H1 (cell line): ENCODE measurements around the gene DYNC2I2. TPM values are rescaled to one million over a fixed set of nuclear protein-coding genes. Genes with fewer than 3 reads are reported as not detected.
"Not testable (repeated sequence)": the region's sequence is repeated elsewhere in the genome, so short reads cannot be mapped to it uniquely, and the experiment has no call there.

ENCODE experiments used
- CTCF ChIA-PET: fragments of 300-600 bp; sonication (Branson Sonifier 250); formaldehyde crosslinking; loops from one replicate; lab custom pipeline; 2021; ENCODE audit not compliant: partially characterized antibody; lab: Charles Lee
- POLR2A ChIA-PET: fragments of 300-600 bp; sonication (Branson Sonifier 250); formaldehyde crosslinking; loops from one replicate; lab custom pipeline; 2021; ENCODE audit warnings: inconsistent platforms; ENCODE audit not compliant: partially characterized antibody; lab: Charles Lee
- DNase-seq, 2 experiments: peaks; one replicate each; pipeline versions ENCODE4 v3.0.0 to v3.0.0-alpha.2; 2010 to 2022; ENCODE audit warnings: low spot score in 2 of 2, low read depth in 1 of 2, mixed read lengths in 1 of 2
- FAIRE-seq: peaks from 2 replicates; lab custom pipeline; 2011; peaks lifted over from hg19 to GRCh38; lab: Jason Lieb, UNC
- H2AFZ ChIP-seq: 2 replicates; pipeline ENCODE4 v1.8.1; 2012; ENCODE audit warnings: low read length, inconsistent platforms
- H2AK5ac ChIP-seq: 2 replicates; pipeline ENCODE4 v1.6.1; 2013; ENCODE audit warnings: low read depth, low read length
- H2BK120ac ChIP-seq: replicated peaks from 2 replicates; pipeline ENCODE3; 2013; ENCODE audit warnings: low read depth, low read length, inconsistent platforms
- H2BK12ac ChIP-seq: 2 replicates; pipeline ENCODE4 v1.6.1; 2013; ENCODE audit warnings: low read depth, low read length
- H2BK15ac ChIP-seq: 2 replicates; pipeline ENCODE4 v1.6.1; 2013; ENCODE audit warnings: low read length
- H2BK20ac ChIP-seq: 2 replicates; pipeline ENCODE4 v1.6.1; 2013; ENCODE audit warnings: low read length
- H2BK5ac ChIP-seq: 2 replicates; pipeline ENCODE4 v1.6.1; 2013; ENCODE audit warnings: low read depth, low read length
- H3K14ac ChIP-seq: 2 replicates; pipeline ENCODE4 v1.6.1; 2013; ENCODE audit warnings: inconsistent platforms; ENCODE audit not compliant: insufficient read length
- H3K18ac ChIP-seq: 2 replicates; pipeline ENCODE4 v1.6.1; 2013; ENCODE audit warnings: low read length; ENCODE audit errors: extremely low read depth
- H3K23ac ChIP-seq: 2 replicates; pipeline ENCODE4 v1.6.1; 2013; ENCODE audit warnings: inconsistent platforms; ENCODE audit not compliant: insufficient read length
- H3K23me2 ChIP-seq: 2 replicates; pipeline ENCODE4 v1.6.1; 2013; ENCODE audit warnings: low read depth, low read length
- H3K27ac ChIP-seq: 2 replicates; pipeline ENCODE4 v1.6.1; 2011; ENCODE audit warnings: low read depth, low read length, inconsistent platforms
- H3K27me3 ChIP-seq, 4 experiments: replicated peaks in 1 of 4; 1 replicate in 1 of 4; 2 replicates in 3 of 4; pipeline versions ENCODE4 v1.6.1 to v1.8.1; 2011 to 2013; ENCODE audit warnings: low read length in 3 of 4, mild to moderate bottlenecking in 3 of 4, inconsistent platforms in 2 of 4, mixed read lengths in 2 of 4, moderate library complexity in 1 of 4; ENCODE audit not compliant: control insufficient read depth in 3 of 4, insufficient read depth in 3 of 4; ENCODE audit errors: extremely low read depth in 1 of 4
- H3K36me3 ChIP-seq, 4 experiments: 2 replicates each; pipeline versions ENCODE4 v1.6.1 to v1.8.1; 2011 to 2013; ENCODE audit warnings: mild to moderate bottlenecking in 4 of 4, low read length in 3 of 4, moderate library complexity in 2 of 4, control low read depth in 1 of 4, inconsistent platforms in 1 of 4; ENCODE audit not compliant: insufficient read depth in 4 of 4, control insufficient read depth in 2 of 4
- H3K4ac ChIP-seq: replicated peaks from 2 replicates; pipeline ENCODE3; 2013; ENCODE audit warnings: low read length, low read depth, mixed read lengths, inconsistent platforms; ENCODE audit not compliant: insufficient read length
- H3K4me1 ChIP-seq, 4 experiments: replicated peaks in 1 of 4; 1 replicate in 1 of 4; 2 replicates in 3 of 4; pipeline versions ENCODE4 v1.6.1 to v1.8.1; 2011 to 2013; ENCODE audit warnings: low read length in 3 of 4, inconsistent platforms in 2 of 4, mixed read lengths in 1 of 4; ENCODE audit not compliant: insufficient read depth in 4 of 4, control insufficient read depth in 3 of 4
- H3K4me2 ChIP-seq, 2 experiments: 2 replicates each; pipeline versions ENCODE4 v1.6.1 to v1.8.1; 2011 to 2013; ENCODE audit warnings: low read depth in 2 of 2, low read length in 2 of 2, control low read depth in 1 of 2, inconsistent platforms in 1 of 2, mild to moderate bottlenecking in 1 of 2; ENCODE audit not compliant: insufficient read depth in 1 of 2
- H3K4me3 ChIP-seq, 4 experiments: fragments of 200-600, 300-600 bp in 1 of 4; sonication (generic), shearing (Covaris generic), sonication (Bioruptor Twin) in 1 of 4; 2 replicates each; pipeline versions ENCODE4 v1.5.1 to v1.8.1; 2011 to 2016; ENCODE audit warnings: low read length in 4 of 4, low read depth in 3 of 4, control low read depth in 2 of 4, inconsistent platforms in 2 of 4, mild to moderate bottlenecking in 2 of 4, mixed read lengths in 1 of 4, moderate library complexity in 1 of 4; ENCODE audit not compliant: insufficient read depth in 2 of 4; ENCODE audit errors: extremely low read depth in 1 of 4
- H3K56ac ChIP-seq: replicated peaks from 2 replicates; pipeline ENCODE3; 2013; ENCODE audit warnings: low read depth, mild to moderate bottlenecking, mixed read lengths, low read length, inconsistent platforms; ENCODE audit not compliant: insufficient read length
- H3K79me1 ChIP-seq: 2 replicates; pipeline ENCODE4 v1.6.1; 2013; ENCODE audit warnings: low read depth, low read length, control low read depth
- H3K79me2 ChIP-seq, 2 experiments: 2 replicates each; pipeline versions ENCODE4 v1.6.1 to v1.8.1; 2012 to 2013; ENCODE audit warnings: low read length in 2 of 2, mild to moderate bottlenecking in 2 of 2, inconsistent platforms in 1 of 2; ENCODE audit not compliant: insufficient read depth in 2 of 2, control insufficient read depth in 1 of 2
- H3K9ac ChIP-seq, 4 experiments: replicated peaks in 1 of 4; 1 replicate in 1 of 4; 2 replicates in 3 of 4; pipeline versions ENCODE4 v1.6.1 to v1.8.1; 2011 to 2013; ENCODE audit warnings: low read depth in 3 of 4, low read length in 3 of 4, control low read depth in 2 of 4, mild to moderate bottlenecking in 2 of 4, moderate library complexity in 2 of 4, inconsistent platforms in 1 of 4; ENCODE audit errors: extremely low read depth in 1 of 4
- H3K9me3 ChIP-seq, 2 experiments: 2 replicates each; pipeline versions ENCODE4 v1.6.1 to v1.8.1; 2012 to 2013; ENCODE audit warnings: mild to moderate bottlenecking in 2 of 2, moderate library complexity in 2 of 2, control low read depth in 1 of 2, inconsistent platforms in 1 of 2, low read depth in 1 of 2, low read length in 1 of 2, mixed read lengths in 1 of 2; ENCODE audit not compliant: insufficient read depth in 2 of 2
- H4K20me1 ChIP-seq, 2 experiments: replicated peaks in 1 of 2; 2 replicates each; pipeline versions ENCODE3 to v1.8.1; 2011 to 2013; ENCODE audit warnings: inconsistent platforms in 2 of 2, low read length in 2 of 2, mild to moderate bottlenecking in 1 of 2; ENCODE audit not compliant: insufficient read depth in 2 of 2, control insufficient read depth in 1 of 2
- H4K5ac ChIP-seq: 2 replicates; pipeline ENCODE4 v1.6.1; 2013; ENCODE audit warnings: low read length, low read depth, mixed read lengths, inconsistent platforms; ENCODE audit not compliant: insufficient read length
- H4K8ac ChIP-seq: 2 replicates; pipeline ENCODE4 v1.8.0; 2013; ENCODE audit warnings: mild to moderate bottlenecking, moderate library complexity, low read length, inconsistent platforms; ENCODE audit not compliant: insufficient read depth; ENCODE audit errors: extremely low read depth
- H4K91ac ChIP-seq: replicated peaks from 2 replicates; pipeline ENCODE3; 2013; ENCODE audit warnings: low read length, mixed read lengths, inconsistent platforms; ENCODE audit not compliant: insufficient read length
- WGBS, 2 experiments: shearing (Covaris generic) in 1 of 2; methylation state at CpG; one replicate each; pipeline versions ENCODE4 v1.1.6 to v1.1.7; 2013 to 2015; ENCODE audit warnings: low lambda C conversion rate in 2 of 2, mixed read lengths in 2 of 2, inconsistent platforms in 1 of 2, low coverage in 1 of 2, missing lambda C conversion rate in 1 of 2; ENCODE audit not compliant: insufficient replicate concordance in 2 of 2, insufficient coverage in 1 of 2, insufficient read length in 1 of 2; ENCODE audit errors: extremely low coverage in 1 of 2, missing lambda C conversion rate in 1 of 2; 5-methylcytosine and 5-hydroxymethylcytosine counted together
- polyA plus RNA-seq, 7 experiments: library from polyadenylated mRNA; depleted of rRNA in 3 of 7; stranded (reverse) in 5 of 7; unstranded in 2 of 7; fragments of >200 nt in 5 of 7; fragments of 200-250 nt in 2 of 7; gene quantifications; 1 replicate in 5 of 7; 2 replicates in 1 of 7; 4 replicates in 1 of 7; pipeline versions ENCODE4 v1.2.1 to v1.2.3, GENCODE V29; 2011 to 2013; ENCODE audit warnings: missing spikeins in 2 of 7, mixed read lengths in 2 of 7
- total RNA-seq: library from RNA; stranded (reverse); fragmentation: NEBNext Ultra II Directional; extraction: Animal tissue kit (Norgen Biotek cat#: 25700); gene quantifications from 2 replicates; pipeline ENCODE4 v1.2.1, GENCODE V29; 2021

Gene DYNC2I2
- total and polyA plus RNA-seq, 2 of the 8 experiments (the other 6 are each of a cell fraction or from before 2014, with no cell fraction given), result 58.0 to 78.5 TPM

- WGBS, 2 experiments, result 89% methylated on average over 8 of the region's 8 CpGs; no CpG with 5 or more reads in 1 of the 2 experiments
Observed at GRCh38 chr9:128585155-128585554, 71.5 kb downstream of the DYNC2I2 start.

More at GRCh38 chr9:128585155-128585554, 71.5 kb downstream of the DYNC2I2 start:
- not testable (repeated sequence) for H4K20me1 ChIP-seq, H3K9me3 ChIP-seq, H3K56ac ChIP-seq, H2BK120ac ChIP-seq, DNase-seq, H4K5ac ChIP-seq, H3K27ac ChIP-seq, H2BK15ac ChIP-seq, H3K23ac ChIP-seq, H3K14ac ChIP-seq, H3K79me1 ChIP-seq, H3K4ac ChIP-seq, H3K27me3 ChIP-seq, H2AFZ ChIP-seq, H4K91ac ChIP-seq, H4K8ac ChIP-seq, H2BK12ac ChIP-seq, H2BK5ac ChIP-seq, H2BK20ac ChIP-seq, H3K4me2 ChIP-seq, H2AK5ac ChIP-seq, H3K4me3 ChIP-seq, H3K9ac ChIP-seq, H3K79me2 ChIP-seq, FAIRE-seq, H3K23me2 ChIP-seq, H3K18ac ChIP-seq, H3K4me1 ChIP-seq
- ChIA-PET POLR2A (interaction anchor here (0.7 to 1.6 kb wide), 2 partner anchors 14 to 26 kb away, joined by 3 to 5 read pairs; no protein-coding TSS in a partner anchor), CTCF (interaction anchor here (0.6 to 0.9 kb wide), 2 partner anchors 17 to 64 kb away, joined by 3 read pairs; no protein-coding TSS in a partner anchor)
- H3K36me3 ChIP-seq, result peaks cover 34 to 89% (median 73%) of the 10 kb centered on the region in 4 experiments

Other genes starting within 250 kb of the DYNC2I2 start
- 3.1 and 4.0 TPM in 2 replicates for gene CERCAM, start 236.0 kb downstream of the DYNC2I2 start, total RNA-seq
- gene CERCAM, start 236.0 kb downstream of the DYNC2I2 start, polyA plus RNA-seq (2011; rRNA removed), result 5.2 and 7.2 TPM in 2 replicates
- 17.9 and 19.9 TPM in 2 replicates for gene ODF2, start 200.8 kb downstream of the DYNC2I2 start, total RNA-seq
- 5.6 and 7.6 TPM in 2 replicates for gene ODF2, start 200.8 kb downstream of the DYNC2I2 start, polyA plus RNA-seq (2011; rRNA removed)
- 14.9 and 15.1 TPM in 2 replicates for gene GLE1, start 152.1 kb downstream of the DYNC2I2 start, total RNA-seq
- gene GLE1, start 152.1 kb downstream of the DYNC2I2 start, polyA plus RNA-seq (2011; rRNA removed), result 9.6 and 10.0 TPM in 2 replicates
- gene SPTAN1, start 104.3 kb downstream of the DYNC2I2 start, total RNA-seq, result 209 and 216 TPM in 2 replicates
- 182 and 242 TPM in 2 replicates for gene SPTAN1, start 104.3 kb downstream of the DYNC2I2 start, polyA plus RNA-seq (2011; rRNA removed)
- 1,327 and 1,345 TPM in 2 replicates for gene SET, start 32.4 kb upstream of the DYNC2I2 start, total RNA-seq
- 466 and 513 TPM in 2 replicates for gene SET, start 32.4 kb upstream of the DYNC2I2 start, polyA plus RNA-seq (2011; rRNA removed)
- 15.2 and 16.3 TPM in 2 replicates for gene PKN3, start 45.7 kb upstream of the DYNC2I2 start, total RNA-seq
- 15.7 and 24.4 TPM in 2 replicates for gene PKN3, start 45.7 kb upstream of the DYNC2I2 start, polyA plus RNA-seq (2011; rRNA removed)
- gene ZDHHC12, start 67.3 kb upstream of the DYNC2I2 start, total RNA-seq, result 32.8 and 35.0 TPM in 2 replicates
- gene ZDHHC12, start 67.3 kb upstream of the DYNC2I2 start, polyA plus RNA-seq (2011; rRNA removed), result 93.8 and 121 TPM in 2 replicates
- gene ZER1, start 115.1 kb upstream of the DYNC2I2 start, total RNA-seq, result 20.5 and 22.6 TPM in 2 replicates
- 26.6 and 55.8 TPM in 2 replicates for gene ZER1, start 115.1 kb upstream of the DYNC2I2 start, polyA plus RNA-seq (2011; rRNA removed)
- 21.3 and 26.3 TPM in 2 replicates for gene TBC1D13, start 130.4 kb upstream of the DYNC2I2 start, total RNA-seq
- 24.7 and 33.0 TPM in 2 replicates for gene TBC1D13, start 130.4 kb upstream of the DYNC2I2 start, polyA plus RNA-seq (2011; rRNA removed)
- 17.5 and 22.4 TPM in 2 replicates for gene ENDOG, start 161.7 kb upstream of the DYNC2I2 start, total RNA-seq
- 23.4 and 31.8 TPM in 2 replicates for gene ENDOG, start 161.7 kb upstream of the DYNC2I2 start, polyA plus RNA-seq (2011; rRNA removed)
- 73.4 and 77.8 TPM in 2 replicates for gene SPOUT1, start 172.9 kb upstream of the DYNC2I2 start, total RNA-seq
- 69.2 and 100 TPM in 2 replicates for gene SPOUT1, start 172.9 kb upstream of the DYNC2I2 start, polyA plus RNA-seq (2011; rRNA removed)
- gene KYAT1, start 225.1 kb upstream of the DYNC2I2 start, total RNA-seq, result 28.5 and 30.4 TPM in 2 replicates
- 42.2 and 56.6 TPM in 2 replicates for gene KYAT1, start 225.1 kb upstream of the DYNC2I2 start, polyA plus RNA-seq (2011; rRNA removed)
- 103 and 106 TPM in 2 replicates for gene LRRC8A, start 225.3 kb upstream of the DYNC2I2 start, total RNA-seq
- gene LRRC8A, start 225.3 kb upstream of the DYNC2I2 start, polyA plus RNA-seq (2011; rRNA removed), result 111 and 114 TPM in 2 replicates